Prostate gland (tissue), 2 donors: Measurements from ENCODE around the gene BBS9.

Experiments
- CTCF ChIP-seq, 4 experiments: fragments of 200-600 bp in 2 of 4; fragments of 450-650 bp in 2 of 4; sonication (generic) in 2 of 4; IDR thresholded peaks; 1 replicate in 3 of 4; 2 replicates in 1 of 4; pipeline ENCODE4 v1.5.1; 2016 to 2019; ENCODE audit warnings: antibody characterized with exemption in 4 of 4, mild to moderate bottlenecking in 2 of 4, moderate library complexity in 2 of 4
- POLR2A ChIP-seq: fragments of 450-650 bp; IDR thresholded peaks from one replicate; pipeline ENCODE4 v1.6.1; 2016; ENCODE audit warnings: antibody characterized with exemption, mild to moderate bottlenecking
- POLR2AphosphoS5 ChIP-seq: sonication (generic); formaldehyde crosslinking; IDR thresholded peaks from one replicate; pipeline ENCODE4 v1.6.1; 2017; ENCODE audit warnings: antibody characterized with exemption

DNA sequence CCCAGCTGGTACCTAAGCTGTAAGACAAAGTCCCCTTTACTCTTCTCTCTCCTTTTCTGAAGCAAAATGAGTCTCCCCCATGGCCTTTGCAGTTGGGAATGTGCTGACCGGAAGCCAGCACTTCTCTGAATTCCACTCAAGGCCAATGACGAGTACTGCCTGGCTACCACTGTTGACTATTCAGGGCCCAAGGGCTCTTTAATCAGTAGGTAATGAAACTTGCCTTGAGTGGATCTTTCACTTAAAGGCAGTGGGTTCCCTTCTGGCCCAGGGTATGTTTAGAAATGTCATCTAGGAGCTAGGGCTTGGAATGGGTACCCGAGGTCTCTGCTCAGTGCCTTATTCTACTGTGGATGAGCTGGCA is 197.1 kb downstream of the BBS9 start:
- TF ChIP-seq CTCF (IDR thresholded peaks at IDR 0.05) (no peak), POLR2AphosphoS5 (no peak), POLR2A (no peak)
